ENCODE results near the gene TMEM131L.
"Not testable (repeated sequence)": the region's sequence is repeated elsewhere in the genome, so short reads cannot be mapped to it uniquely, and the experiment has no call there.

TMEM131L gene

DNA sequence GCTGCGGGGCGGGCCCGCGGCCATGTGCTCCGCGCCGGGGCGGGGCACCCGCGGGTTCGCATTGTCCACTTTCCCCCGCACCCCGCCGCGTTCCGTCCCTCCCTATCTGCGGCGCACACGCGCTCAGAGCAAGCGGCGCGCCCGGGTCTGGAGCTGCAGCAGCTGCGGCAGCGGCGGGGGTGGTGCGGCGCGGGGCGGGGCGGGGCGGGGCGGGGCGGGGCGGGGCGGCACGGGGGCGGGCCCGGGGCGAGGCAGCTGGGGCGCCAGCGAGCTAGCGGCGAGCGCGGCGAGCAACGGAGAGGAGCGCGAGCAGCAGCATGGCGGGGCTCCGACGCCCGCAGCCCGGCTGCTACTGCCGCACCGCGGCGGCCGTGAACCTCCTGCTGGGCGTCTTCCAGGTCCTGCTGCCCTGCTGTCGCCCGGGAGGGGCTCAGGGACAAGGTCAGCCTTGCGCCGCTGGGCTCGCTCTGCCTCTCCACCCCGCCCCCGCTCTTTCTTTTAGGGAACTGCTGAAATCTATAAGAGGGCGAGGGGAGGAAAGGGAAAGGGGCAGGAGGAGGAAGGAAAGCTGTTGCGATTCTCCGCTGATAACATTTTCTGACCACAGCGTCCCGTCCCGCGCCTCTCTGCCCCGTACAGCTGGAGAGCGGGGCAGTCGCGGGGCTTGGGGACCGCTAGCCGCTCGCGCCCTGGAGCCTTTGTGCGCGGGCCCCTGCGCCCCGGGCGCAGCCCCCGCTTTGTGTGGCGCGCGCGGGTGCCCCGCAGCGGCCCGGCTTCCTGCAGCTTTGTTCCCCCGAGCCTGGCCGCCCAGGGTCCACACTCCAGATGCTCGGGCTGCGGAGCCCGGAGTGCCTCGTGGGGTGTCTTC lies at the start of gene TMEM131L:
TSS of gene TMEM131L (plus strand) at position 280 of the 868 bp plus-strand sequence. CDS start at position 318, 38 bp downstream.
- DNase-seq, result peak; percentile 51

DNA sequence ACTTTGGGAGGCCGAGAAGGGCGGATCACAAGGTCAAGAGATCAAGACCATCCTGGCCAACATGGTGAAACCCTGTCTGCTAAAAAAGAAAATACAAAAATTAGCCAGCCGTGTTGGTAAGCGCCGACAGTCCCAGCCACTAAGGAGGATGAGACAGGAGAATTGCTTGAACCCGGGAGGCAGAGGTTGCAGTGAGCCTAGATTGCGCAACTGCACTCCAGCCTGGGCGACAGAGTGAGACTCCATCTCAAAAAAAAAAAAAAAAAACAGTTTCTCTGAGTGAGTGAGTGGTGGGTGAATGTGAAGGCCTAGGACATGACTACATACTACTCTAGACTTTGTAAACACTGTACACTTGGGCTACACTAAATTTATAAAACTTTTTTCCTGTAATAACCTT lies 49.7 kb upstream of the TMEM131L start:
- DNase-seq, result not testable (repeated sequence)

- no peak for DNase-seq
Observed at GRCh38 chr4:153418121-153418520, 48.0 kb upstream of the TMEM131L start.

DNA sequence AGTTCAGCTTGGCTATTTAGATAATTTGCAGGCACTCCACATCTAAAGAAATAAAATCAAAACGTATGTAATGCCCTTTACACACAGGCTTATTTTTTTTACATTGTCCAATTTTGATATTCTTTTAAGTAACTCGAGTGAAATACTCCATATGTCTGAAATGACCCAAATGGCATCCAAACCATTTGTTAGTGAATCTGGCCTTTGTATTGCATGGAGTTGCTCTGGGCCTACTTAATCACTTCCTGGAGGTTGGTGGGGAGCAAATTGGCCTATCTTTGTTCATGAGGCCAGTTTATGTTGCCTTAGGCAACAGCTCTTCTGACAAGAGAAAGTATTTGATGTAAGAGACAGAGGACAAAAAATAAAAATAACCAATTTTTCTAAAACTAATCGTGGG lies 47.6 kb upstream of the TMEM131L start:
- no peak for DNase-seq

DNA sequence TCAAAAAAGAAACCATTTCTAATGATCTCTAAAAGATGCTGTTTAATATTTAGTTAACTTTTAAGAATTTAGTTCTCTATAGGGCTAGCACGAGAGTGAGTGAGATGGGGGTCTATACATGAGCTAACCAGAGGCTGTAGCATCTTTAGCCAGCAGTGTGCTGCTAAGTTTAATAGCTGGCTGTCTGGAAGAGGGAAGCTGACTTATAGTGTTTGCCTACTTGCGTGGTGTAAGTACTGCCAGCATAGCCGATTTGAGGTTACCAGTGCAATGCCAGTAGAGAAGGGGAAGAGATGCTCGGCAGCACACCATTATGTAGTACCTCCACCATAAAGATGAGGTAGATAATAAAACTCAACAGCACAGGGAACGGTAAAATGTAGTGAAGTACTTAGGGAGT lies 47.1 kb upstream of the TMEM131L start:
- no peak for DNase-seq

GRCh38 chr4:153419673-153420278 lies 46.4 kb upstream of the TMEM131L start:
- DNase-seq, result no peak

DNA sequence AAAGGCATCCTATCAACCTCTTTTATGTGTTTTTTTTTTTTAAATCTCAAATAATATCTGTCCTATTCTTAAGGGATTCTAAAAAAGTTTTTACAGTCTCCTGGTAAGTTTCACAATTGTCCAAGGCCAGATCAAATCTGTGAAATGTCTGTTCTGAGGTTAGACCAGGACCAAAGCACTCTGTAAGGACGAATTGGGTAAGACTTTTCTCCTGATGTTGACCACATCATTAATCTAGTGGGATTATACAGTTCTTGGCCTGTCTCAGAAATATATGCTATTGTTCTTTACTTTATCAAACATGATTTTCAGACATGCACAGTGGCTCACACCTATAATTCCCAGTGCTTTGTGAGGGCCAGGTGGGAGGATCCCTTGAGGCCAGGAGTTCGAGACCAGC lies 45.8 kb upstream of the TMEM131L start:
- DNase-seq, result no peak

DNA sequence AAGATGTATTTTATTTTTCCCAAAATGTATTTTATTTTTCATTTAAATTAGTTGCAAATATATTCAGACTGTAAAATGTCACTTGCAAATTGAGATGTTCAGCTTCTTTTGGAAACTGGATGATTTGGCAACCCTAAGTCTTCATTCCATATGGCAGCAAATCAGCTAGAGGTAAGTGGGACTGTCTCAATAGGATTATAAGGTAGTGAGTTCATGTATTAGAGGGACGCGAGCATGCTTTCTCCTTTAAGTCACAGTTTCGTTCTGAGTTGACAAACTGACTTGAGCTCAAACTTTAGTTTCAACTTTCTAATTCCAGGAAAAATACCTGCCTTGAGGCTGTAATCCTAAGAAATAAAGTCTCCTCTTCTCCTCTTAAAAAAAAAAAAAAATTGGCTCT lies 44.2 kb upstream of the TMEM131L start:
- no peak for DNase-seq

- DNase-seq, result no peak
Observed at GRCh38 chr4:153426207-153426885, 39.8 kb upstream of the TMEM131L start.

- DNase-seq, result no peak
Observed at GRCh38 chr4:153427363-153428071, 38.6 kb upstream of the TMEM131L start.

DNA sequence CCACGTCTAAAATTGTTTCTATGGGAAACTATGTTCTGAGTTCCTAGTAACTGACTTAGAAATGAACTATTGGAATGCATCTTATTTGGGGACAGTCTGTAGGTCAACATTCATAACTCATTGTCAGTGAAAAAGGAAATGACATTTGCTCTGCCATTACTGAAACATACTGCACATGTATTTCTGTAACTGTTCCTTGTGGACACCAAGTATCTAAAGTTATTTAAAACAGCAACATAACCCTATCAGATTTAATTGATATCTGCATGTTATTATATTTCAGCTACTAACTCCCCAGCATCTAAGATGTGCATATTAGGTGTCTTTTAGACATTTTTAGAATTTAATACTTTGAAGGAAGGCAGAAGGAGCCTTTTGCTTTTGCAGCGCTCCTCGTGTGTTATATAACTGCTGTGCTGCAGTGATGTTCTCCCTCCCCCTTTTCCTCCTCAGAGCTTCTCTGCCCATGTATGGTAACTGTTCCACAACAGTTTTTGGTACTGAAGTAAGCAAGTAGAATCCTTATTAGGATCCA lies 37.2 kb upstream of the TMEM131L start:
- DNase-seq, result no peak

GRCh38 chr4:153432965-153433753 lies 33.0 kb upstream of the TMEM131L start:
- peak; percentile 56 for DNase-seq

DNA sequence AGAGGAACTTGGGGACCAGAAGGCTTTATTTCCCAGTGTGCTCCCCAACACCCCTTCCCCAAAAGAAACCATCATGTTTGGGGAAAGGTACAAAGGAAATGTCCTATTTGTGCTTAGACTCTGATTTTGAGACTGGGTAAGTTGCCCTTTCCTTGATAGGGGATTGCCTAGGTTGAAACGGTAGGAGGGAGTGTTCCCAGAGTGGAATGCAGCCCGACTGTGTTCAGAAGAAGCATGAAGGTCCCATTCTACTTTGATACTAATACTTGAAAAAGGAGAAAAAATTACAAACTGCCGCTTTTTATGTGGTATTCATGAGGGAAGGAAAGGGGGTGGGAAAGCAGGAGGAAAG lies 32.4 kb upstream of the TMEM131L start:
- no peak for DNase-seq

DNA sequence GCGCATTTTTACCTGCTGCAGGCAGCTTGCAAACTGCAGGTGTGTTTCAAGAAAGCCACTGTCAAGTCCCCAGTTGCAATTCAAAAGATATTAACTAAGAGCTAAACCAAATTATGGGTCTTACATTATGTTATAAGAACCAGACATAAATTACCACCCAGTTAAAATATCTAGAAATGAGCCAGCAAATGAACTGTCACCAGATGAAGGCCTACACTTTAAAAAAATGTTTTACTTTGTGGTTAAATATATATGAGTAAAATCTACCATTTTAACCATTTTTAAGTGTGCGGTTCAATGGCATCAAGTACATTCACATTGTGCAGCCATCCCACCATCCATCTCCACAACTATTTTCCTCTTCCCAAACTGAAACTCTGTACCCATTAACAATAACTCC lies 32.0 kb upstream of the TMEM131L start:
- DNase-seq, result no peak

GRCh38 chr4:153438916-153439756 lies 27.0 kb upstream of the TMEM131L start:
- DNase-seq, result peak; percentile 35

GRCh38 chr4:153439831-153440230 lies 26.3 kb upstream of the TMEM131L start:
- no peak for DNase-seq

DNA sequence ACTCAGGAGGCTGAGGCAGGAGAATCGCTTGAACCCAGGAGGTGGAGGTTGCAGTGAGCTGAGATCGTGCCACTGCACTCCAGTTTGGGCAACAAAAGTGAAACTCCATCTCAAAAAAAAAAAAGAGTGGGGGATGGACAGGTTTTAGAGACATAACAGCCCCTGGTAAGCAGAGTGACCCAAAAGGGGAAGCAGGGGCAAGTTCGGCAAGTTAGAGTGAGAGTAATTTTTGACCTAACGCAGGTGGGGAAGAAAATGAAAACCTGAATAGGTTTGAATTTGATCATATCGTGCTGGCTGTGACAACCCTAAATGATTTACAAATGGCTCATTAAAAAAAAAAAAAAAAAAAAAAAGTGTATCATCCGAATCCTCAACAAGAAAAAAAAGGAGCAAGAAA lies 25.7 kb upstream of the TMEM131L start:
- DNase-seq, result no peak

DNA sequence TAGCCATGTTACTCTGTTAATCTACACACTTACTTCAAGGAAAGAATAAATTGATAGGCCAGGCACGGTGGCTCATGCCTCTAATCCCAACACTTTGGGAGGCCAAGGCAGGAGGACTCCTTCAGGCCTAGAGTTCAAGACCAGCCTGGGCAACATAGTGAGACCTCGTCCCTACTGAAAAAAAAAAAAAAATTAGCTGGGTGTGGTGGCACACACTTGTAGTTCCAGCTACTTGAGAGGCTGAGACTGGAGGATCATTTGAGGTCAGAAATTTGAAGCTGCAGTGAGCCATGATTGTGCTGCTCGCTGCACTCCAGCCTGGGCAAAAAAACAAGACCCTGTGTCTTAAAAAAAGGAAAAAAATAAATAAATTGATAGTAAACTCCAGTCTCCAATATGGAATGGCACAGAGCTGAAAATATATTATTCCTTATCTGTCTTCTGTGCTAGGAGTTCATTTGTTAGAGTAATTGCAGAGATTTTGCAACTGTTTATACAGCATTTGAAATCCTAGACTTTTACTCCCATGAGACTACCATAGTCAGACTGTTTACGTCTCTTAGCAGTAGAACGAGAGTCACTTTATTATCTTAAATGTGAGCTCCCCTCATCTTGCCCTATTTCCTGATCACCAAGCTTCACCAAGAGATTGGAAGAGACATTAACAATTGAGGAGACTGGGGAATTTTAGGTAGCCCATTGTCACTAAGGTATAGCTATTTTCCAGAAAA lies 18.8 kb upstream of the TMEM131L start:
- DNase-seq, result no peak

DNA sequence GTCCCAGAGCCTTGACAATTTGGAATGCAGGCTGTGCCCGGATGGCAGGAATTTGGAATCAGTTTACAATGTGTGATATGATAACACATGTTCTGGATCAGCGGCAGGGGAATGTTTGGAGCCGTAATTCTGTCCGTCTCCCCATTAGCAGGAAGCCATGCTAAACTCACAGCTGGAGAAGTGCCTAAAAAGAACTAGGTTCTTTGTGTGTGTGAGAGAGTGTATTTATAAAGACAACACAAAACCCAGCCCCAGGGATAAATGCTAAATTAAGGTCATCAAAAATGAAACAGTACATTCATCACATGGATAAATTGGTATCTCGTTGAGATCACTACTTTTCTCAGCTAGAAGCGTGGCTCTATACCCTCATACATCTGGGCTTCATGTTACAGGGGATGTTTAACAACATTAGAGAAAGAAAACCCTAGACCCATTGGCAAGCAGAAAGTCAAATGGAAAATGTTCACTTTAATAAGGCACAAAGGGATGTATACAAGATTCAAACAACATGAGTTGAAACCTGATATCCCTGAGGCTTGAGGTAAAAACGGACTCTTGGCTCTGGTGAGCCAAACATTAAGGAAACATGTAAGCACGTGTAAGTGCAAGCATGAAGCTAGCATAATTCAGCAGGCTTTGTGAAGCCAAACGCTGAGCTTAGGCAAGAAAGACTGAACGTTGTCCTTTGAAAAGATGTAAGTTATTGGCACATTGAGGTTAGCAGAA lies 18.0 kb upstream of the TMEM131L start:
- no peak for DNase-seq

DNA sequence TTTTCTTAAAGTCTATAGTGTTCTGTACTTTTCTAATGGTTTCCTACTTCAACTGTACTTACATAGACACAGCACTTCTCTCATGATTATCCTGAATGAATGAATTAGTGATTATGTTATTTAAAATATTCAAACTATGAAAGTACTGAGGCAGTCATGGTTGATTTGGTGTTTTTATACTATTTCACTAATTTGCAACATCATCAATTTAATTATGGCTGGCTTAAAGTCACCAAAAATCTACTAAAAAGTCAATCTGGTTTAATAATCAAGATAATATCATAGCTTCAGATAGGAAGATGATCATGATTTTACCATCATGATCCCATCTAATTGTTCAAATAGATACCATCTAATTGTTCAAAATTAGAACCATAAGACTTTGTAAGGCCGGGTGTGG lies 16.8 kb upstream of the TMEM131L start:
- DNase-seq, result no peak
